NT2/D1 (cell line): ENCODE measurements around the gene ERCC3.
A peak's percentile ranks its signal among the peaks of the same experiment; 100 is the strongest.
"Not testable (repeated sequence)": the region's sequence is repeated elsewhere in the genome, so short reads cannot be mapped to it uniquely, and the experiment has no call there.

Source experiments
- DNase-seq: peaks from one replicate; pipeline ENCODE4 v3.0.0-alpha.2; 2011; ENCODE audit warnings: low read depth, low spot score
- H3K27me3 ChIP-seq: 2 replicates; pipeline ENCODE4 v1.6.0; 2011; ENCODE audit warnings: mild to moderate bottlenecking; ENCODE audit not compliant: insufficient read length, insufficient read depth
- H3K36me3 ChIP-seq: 2 replicates; pipeline ENCODE4 v1.6.1; 2011; ENCODE audit warnings: mild to moderate bottlenecking, low read length, mixed read lengths; ENCODE audit not compliant: insufficient read depth, insufficient read length
- H3K4me1 ChIP-seq: 2 replicates; pipeline ENCODE4 v1.5.1; 2011; ENCODE audit not compliant: insufficient read depth, insufficient read length
- H3K4me3 ChIP-seq: 2 replicates; pipeline ENCODE4 v1.5.1; 2011; ENCODE audit warnings: low read depth; ENCODE audit not compliant: insufficient read length
- H3K9ac ChIP-seq: 2 replicates; pipeline ENCODE4 v1.6.0; 2011; ENCODE audit warnings: low read depth; ENCODE audit not compliant: insufficient read length
- H3K9me3 ChIP-seq: 2 replicates; pipeline ENCODE4 v1.5.1; 2011; ENCODE audit warnings: mild to moderate bottlenecking, low read length; ENCODE audit not compliant: insufficient read depth
- SUZ12 ChIP-seq: IDR thresholded peaks from 2 replicates; pipeline ENCODE4 v1.6.1; 2011; ENCODE audit not compliant: insufficient read length, insufficient read depth; ENCODE audit errors: extremely low read depth
- YY1 ChIP-seq: IDR thresholded peaks from 2 replicates; pipeline ENCODE4 v1.6.1; 2011; ENCODE audit not compliant: insufficient read length, insufficient read depth
- ZNF274 ChIP-seq: IDR thresholded peaks from 2 replicates; pipeline ENCODE4 v1.6.1; 2011; ENCODE audit warnings: mild to moderate bottlenecking, low read depth, low read length

Gene ERCC3

GRCh38 chr2:127225186-127225960 is 68.6 kb downstream of the ERCC3 start:
- no peak for TF ChIP-seq SUZ12
- no peak for TF ChIP-seq ZNF274
- TF ChIP-seq YY1, result no peak
- H3K4me1 ChIP-seq, result peaks cover 4% of the 10 kb centered on the region
- no peaks in the 10 kb centered on the region for H3K36me3 ChIP-seq
- H3K9ac ChIP-seq, result no peak overlapping the region
- no peak for DNase-seq
- H3K27me3 ChIP-seq, result no peaks in the 10 kb centered on the region
- H3K9me3 ChIP-seq, result peaks cover 7% of the 10 kb centered on the region
- H3K4me3 ChIP-seq, result no peak overlapping the region

DNA sequence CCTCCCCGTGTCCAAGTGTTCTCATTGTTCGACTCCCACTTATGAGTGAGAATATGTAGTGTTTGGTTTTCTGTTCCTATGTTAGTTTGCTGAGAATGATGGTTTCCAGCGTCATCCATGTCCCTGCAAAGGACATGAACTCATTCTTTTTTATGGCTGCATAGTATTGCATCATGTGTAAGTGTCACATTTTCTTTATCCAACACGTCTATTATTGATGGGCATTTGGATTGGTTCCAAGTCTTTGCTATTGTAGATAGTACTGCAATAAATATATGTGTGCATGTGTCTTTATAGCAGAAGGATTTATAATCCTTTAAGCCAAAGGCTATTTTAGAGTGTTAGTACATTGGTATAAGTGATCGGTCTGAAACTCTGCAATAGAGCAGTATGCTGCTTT is 69.8 kb downstream of the ERCC3 start:
- H3K9ac ChIP-seq, H3K27me3 ChIP-seq, H3K36me3 ChIP-seq, H3K9me3 ChIP-seq, H3K4me1 ChIP-seq, H3K4me3 ChIP-seq, DNase-seq: not testable (repeated sequence)

DNA sequence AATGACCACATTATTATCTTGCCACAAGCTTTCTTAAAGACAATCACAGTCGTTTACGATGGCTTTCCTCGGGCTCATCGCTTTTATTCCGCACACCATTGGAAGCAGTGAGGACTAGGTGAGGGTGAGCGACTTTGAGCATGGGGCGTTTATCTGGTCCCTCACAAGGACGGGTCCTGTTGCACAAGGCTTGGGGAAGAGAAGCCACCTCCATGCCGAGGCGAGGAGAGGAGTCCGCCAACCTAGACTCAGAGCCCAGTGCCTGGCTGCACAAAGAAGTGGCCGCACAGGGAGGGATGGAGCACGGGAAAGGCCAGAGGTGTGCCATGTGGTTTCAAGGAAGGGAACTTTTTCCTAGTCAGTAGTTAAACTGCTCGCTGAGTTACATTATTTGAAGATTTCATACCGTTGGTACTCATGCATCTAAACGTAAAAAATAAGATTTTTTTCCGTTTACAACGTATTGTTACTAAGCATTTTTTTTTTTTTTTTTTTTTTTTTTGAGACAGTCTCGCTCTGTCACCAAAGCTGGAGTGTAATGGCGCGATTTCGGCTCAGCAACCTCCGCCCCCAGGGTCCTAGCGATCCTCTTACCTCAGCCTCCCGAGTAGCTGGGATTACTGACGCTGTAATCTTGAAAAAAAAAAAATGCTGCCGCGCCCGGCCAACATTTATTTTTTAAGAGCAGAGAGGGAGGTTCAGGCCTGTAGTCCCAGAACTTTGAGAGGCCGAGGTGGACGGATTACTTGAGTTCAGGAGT is 73.0 kb downstream of the ERCC3 start:
- Histone ChIP-seq H3K27me3 (peaks cover 10% of the 10 kb centered on the region), H3K9me3 (no peaks in the 10 kb centered on the region), H3K9ac (peak overlapping the region; percentile 83), H3K4me3 (peak overlapping the region; percentile 81), H3K36me3 (no peaks in the 10 kb centered on the region), H3K4me1 (no peaks in the 10 kb centered on the region)
- TF ChIP-seq SUZ12 (no peak), ZNF274 (no peak), YY1 (no peak)
- DNase-seq, result no peak

DNA sequence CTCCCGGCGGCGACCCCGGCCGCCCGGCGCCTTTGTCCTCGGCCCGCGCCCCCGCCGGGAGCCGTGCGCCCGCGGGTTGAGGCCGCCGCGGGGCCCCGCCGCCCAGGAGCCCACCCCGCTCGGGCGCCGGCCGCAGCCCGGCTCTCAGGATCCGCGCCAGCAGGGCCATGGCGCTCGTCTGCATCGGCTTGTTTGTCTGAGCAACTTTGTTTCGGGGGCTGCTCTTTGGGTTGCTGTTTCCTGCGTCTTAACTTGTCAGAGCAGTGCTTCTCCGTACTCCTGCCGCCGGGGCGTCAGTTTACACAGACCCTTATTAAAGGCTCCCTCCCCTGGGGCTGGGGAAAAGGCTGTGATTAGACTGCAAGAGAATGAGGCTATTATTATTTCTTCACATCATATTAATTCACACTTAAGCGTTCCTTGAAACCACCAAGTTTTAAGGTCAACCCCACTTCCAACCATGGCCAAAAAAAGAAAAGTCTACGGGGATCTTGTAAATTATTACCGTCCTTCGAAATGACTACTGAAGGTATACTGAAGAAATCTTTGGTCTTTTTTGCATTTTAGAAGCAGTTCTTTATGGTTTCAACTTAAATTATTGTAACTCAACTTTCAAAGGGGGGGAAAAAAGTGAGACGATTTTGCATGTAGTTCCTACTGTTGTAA is 73.7 kb downstream of the ERCC3 start, which contains the start of gene CYP27C1:
Gene CYP27C1, minus strand, starts transcription at position 198 of the 666 bp plus-strand sequence. Its CDS starts 29 bp downstream, at position 169.
- Histone ChIP-seq H3K4me3 (peak within 1 kb of the TSS; percentile 81), H3K4me1 (no peaks in the 10 kb centered on the region), H3K27me3 (peaks cover 10% of the 10 kb centered on the region), H3K9me3 (no peaks in the 10 kb centered on the region), H3K9ac (peak within 1 kb of the TSS; percentile 83), H3K36me3 (no peaks in the 10 kb centered on the region)
- no peak for DNase-seq
- TF ChIP-seq YY1 (no peak), ZNF274 (no peak), SUZ12 (no peak)

DNA sequence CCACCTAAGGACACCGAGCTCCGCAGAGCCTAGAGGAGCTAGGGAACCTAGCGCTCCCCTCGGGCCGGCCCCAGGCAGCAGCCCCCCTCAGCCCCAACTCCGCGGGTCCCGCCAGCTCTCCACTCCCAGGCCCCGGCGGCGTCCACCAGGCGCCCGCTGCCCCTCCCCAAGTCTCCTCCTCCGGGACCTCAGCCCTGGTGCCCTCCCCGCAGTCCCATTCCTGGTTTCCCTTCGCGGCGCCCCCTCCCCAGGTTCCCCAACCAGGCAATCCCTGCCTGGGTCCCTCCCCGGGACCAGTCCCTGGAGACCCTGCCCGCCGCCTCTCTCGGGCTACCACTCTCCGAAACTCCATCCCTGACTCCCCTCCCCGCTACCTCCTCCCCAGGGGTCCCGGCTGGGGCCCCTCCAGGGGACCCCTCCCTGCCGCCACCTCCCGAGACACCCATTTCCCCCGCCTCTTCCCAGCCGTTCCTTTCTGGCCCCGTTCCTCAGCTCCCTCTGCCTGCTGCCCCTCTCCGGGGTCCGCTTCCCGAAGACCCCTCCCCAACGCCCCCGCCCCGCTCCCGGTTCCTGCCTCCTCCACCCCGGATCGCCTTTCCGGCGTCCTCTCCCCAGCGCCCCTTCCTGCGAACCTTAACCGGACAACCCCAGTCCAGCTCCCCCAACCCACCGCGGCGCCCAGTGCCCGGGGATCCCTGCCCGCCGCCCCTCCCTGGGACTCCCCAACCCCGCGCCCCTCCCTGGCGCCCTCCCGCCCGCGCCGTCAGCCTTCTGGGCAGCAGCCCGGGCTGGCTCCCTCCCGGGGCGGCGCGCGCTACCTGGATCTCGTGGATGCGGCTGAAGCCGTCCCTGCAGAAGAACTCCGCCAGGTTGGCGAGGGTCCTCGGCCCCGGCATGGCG is 74.5 kb downstream of the ERCC3 start:
- TF ChIP-seq ZNF274 (no peak), SUZ12 (no peak), YY1 (no peak)
- peaks cover 10% of the 10 kb centered on the region for H3K27me3 ChIP-seq
- H3K9ac ChIP-seq, result peak overlapping the region; percentile 83
- H3K4me3 ChIP-seq, result peak overlapping the region; percentile 81
- no peak for DNase-seq
- no peaks in the 10 kb centered on the region for H3K4me1 ChIP-seq
- H3K9me3 ChIP-seq, result no peaks in the 10 kb centered on the region
- no peaks in the 10 kb centered on the region for H3K36me3 ChIP-seq

DNA sequence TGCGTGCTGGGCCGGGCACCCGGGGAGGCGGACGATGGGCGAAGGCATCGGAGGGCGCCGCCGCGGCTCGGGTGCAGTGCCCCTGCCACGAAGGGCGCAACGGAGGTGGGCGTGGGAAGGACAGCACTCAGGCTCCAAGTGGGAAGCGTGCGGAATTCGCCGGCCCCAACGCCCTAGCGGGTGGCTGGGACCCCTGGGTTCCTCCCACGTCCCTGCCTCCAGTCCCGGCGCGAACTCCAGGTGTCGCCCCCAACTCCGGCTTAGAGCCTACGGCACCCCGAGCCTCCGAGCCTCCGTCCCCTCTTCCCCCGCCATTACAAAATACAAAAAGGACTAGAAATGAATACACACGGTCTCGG is 75.2 kb downstream of the ERCC3 start:
- no peak for DNase-seq

More for the DNA sequence above, 75.2 kb downstream of the ERCC3 start:
- H3K9me3 ChIP-seq, result no peaks in the 10 kb centered on the region
- H3K36me3 ChIP-seq, result no peaks in the 10 kb centered on the region
- H3K4me1 ChIP-seq, result no peaks in the 10 kb centered on the region
- H3K27me3 ChIP-seq, result peaks cover 10% of the 10 kb centered on the region
- TF ChIP-seq SUZ12 (no peak), YY1 (no peak), ZNF274 (no peak)
- H3K9ac ChIP-seq, result peak overlapping the region; percentile 83
- peak overlapping the region; percentile 81 for H3K4me3 ChIP-seq
